A673 (cell line): Measurements from ENCODE around the gene MARK2. TPM values are rescaled to one million over a fixed set of nuclear protein-coding genes. Genes with fewer than 3 reads are reported as not detected.

Source experiments
- BruUV-seq: library from RNA; stranded (reverse); fragments of 400-500 nt; replicated peaks from 2 replicates; lab custom pipeline; 2021; lab: Mats Ljungman, UMichigan
- CTCF ChIA-PET: fragments of 300-600 bp; sonication (Branson Sonifier 250); formaldehyde crosslinking; loops from one replicate; lab custom pipeline; 2022; ENCODE audit warnings: antibody characterized with exemption; lab: Charles Lee
- POLR2A ChIA-PET: fragments of 300-600 bp; sonication (Branson Sonifier 250); formaldehyde crosslinking; loops from one replicate; lab custom pipeline; 2022; ENCODE audit warnings: antibody characterized with exemption; ENCODE audit not compliant: low non-redundant PET; lab: Charles Lee
- DNase-seq: peaks from one replicate; pipeline ENCODE4 v3.0.0-alpha.2; 2015; ENCODE audit warnings: low spot score
- H3K27ac ChIP-seq: fragments of 200-600 bp; sonication (generic); 2 replicates; pipeline ENCODE4 v1.5.1; 2016; ENCODE audit warnings: mixed run types, low read depth, mild to moderate bottlenecking, mixed read lengths, antibody characterized with exemption, low read length; ENCODE audit not compliant: poor library complexity, severe bottlenecking
- H3K27me3 ChIP-seq: fragments of 200-600 bp; sonication (generic); replicated peaks from 2 replicates; pipeline ENCODE4 v1.6.1; 2017; ENCODE audit warnings: mixed run types, low read depth, mild to moderate bottlenecking, mixed read lengths, antibody characterized with exemption, low read length; ENCODE audit not compliant: insufficient read depth, poor library complexity
- H3K36me3 ChIP-seq: fragments of 200-600 bp; sonication (generic); 2 replicates; pipeline ENCODE4 v1.6.1; 2016; ENCODE audit warnings: mixed run types, mild to moderate bottlenecking, mixed read lengths, antibody characterized with exemption, low read length; ENCODE audit not compliant: insufficient read depth, poor library complexity, severe bottlenecking
- H3K4me1 ChIP-seq: fragments of 200-600 bp; sonication (generic); 2 replicates; pipeline ENCODE4 v1.6.1; 2017; ENCODE audit warnings: mixed run types, mild to moderate bottlenecking, mixed read lengths, antibody characterized with exemption, low read length; ENCODE audit not compliant: insufficient read depth, poor library complexity, severe bottlenecking
- H3K4me3 ChIP-seq: fragments of 200-600 bp; sonication (generic); 2 replicates; pipeline ENCODE4 v1.5.1; 2016; ENCODE audit warnings: low read depth, mixed run types, mild to moderate bottlenecking, mixed read lengths, low read length; ENCODE audit not compliant: poor library complexity, severe bottlenecking
- H3K9me3 ChIP-seq: fragments of 200-600 bp; sonication (generic); 2 replicates; pipeline ENCODE4 v1.6.1; 2016; ENCODE audit warnings: mixed run types, low read depth, mild to moderate bottlenecking, mixed read lengths, antibody characterized with exemption, low read length; ENCODE audit not compliant: poor library complexity, severe bottlenecking
- CTCF ChIP-seq: fragments of 300-800, 200-600 bp; sonication (generic); conservative IDR thresholded peaks from 2 replicates; pipeline ENCODE4 v1.5.1; 2017; ENCODE audit warnings: low read depth, mild to moderate bottlenecking, antibody characterized with exemption, low read length, moderate library complexity, mixed read lengths
- EZH2 ChIP-seq: fragments of 200-600 bp; sonication (generic); IDR thresholded peaks from 2 replicates; pipeline ENCODE4 v1.6.1; 2017; ENCODE audit warnings: borderline replicate concordance, low read depth, mild to moderate bottlenecking, mixed read lengths, antibody characterized with exemption, low read length; ENCODE audit not compliant: poor library complexity, severe bottlenecking
- intact Hi-C: fragments of 100-400 bp; cut with micrococcal nuclease; formaldehyde crosslinking; loops from one replicate; pipeline ENCODE4 v1.10.0; 2022; ENCODE audit not compliant: unreplicated experiment
- total RNA-seq: library from RNA; stranded (reverse); gene quantifications from 2 replicates; pipeline ENCODE4 v1.2.3, GENCODE V29; 2021

The MARK2 gene
- total RNA-seq, 1 experiment from 2014 or later, result 61.7 TPM

- peaks cover 23% of the 10 kb centered on the region for H3K4me1 ChIP-seq
- intact Hi-C loops, result no loop called here
- ChIA-PET CTCF (no interaction called here), POLR2A (no interaction called here)
- BruUV-seq, result no TSS peak
- DNase-seq, result no peak
- H3K4me3 ChIP-seq, result no peak overlapping the region
- H3K36me3 ChIP-seq, result peaks cover 57% of the 10 kb centered on the region
- H3K9me3 ChIP-seq, result no peaks in the 10 kb centered on the region
- H3K27ac ChIP-seq, result no peak overlapping the region
- H3K27me3 ChIP-seq, result no peaks in the 10 kb centered on the region
- no peak for TF ChIP-seq EZH2
- TF ChIP-seq CTCF, result no peak
Measured at GRCh38 chr11:63816166-63816565, 22.7 kb upstream of the MARK2 start.

- no peak overlapping the region for H3K4me3 ChIP-seq
- intact Hi-C loops, result no loop called here
- no TSS peak for BruUV-seq
- no peak for TF ChIP-seq EZH2
- no peak for TF ChIP-seq CTCF
- no peak overlapping the region for H3K27ac ChIP-seq
- no peaks in the 10 kb centered on the region for H3K27me3 ChIP-seq
- no peaks in the 10 kb centered on the region for H3K9me3 ChIP-seq
- peaks cover 63% of the 10 kb centered on the region for H3K36me3 ChIP-seq
- peaks cover 20% of the 10 kb centered on the region for H3K4me1 ChIP-seq
- CTCF ChIA-PET, result no interaction called here
- POLR2A ChIA-PET, result no interaction called here
- DNase-seq, result no peak
Measured at GRCh38 chr11:63816732-63817131, 22.2 kb upstream of the MARK2 start.

- Histone ChIP-seq H3K9me3 (no peaks in the 10 kb centered on the region), H3K27me3 (no peaks in the 10 kb centered on the region), H3K4me3 (no peak overlapping the region), H3K4me1 (peaks cover 11% of the 10 kb centered on the region), H3K27ac (no peak overlapping the region), H3K36me3 (peaks cover 75% of the 10 kb centered on the region)
- intact Hi-C loops, result no loop called here
- BruUV-seq, result no TSS peak
- ChIA-PET POLR2A (no interaction called here), CTCF (no interaction called here)
- TF ChIP-seq CTCF (no peak), EZH2 (no peak)
- DNase-seq, result no peak
Measured at GRCh38 chr11:63817758-63818498, 21.0 kb upstream of the MARK2 start.
